Liver (tissue), 9 donors: ENCODE data around the gene ZDHHC11B. TPM values are rescaled to one million over a fixed set of nuclear protein-coding genes. Genes with fewer than 3 reads are reported as not detected.

ENCODE experiments used
- DNase-seq: peaks from one replicate; pipeline ENCODE4 v3.0.0-alpha.2; 2017; ENCODE audit warnings: low spot score
- H3K27ac ChIP-seq, 2 donors: one replicate each; pipeline ENCODE4 v1.7.0; 2013; ENCODE audit warnings: inconsistent platforms in 2 of 2, low read length in 2 of 2, control low read depth in 1 of 2, low read depth in 1 of 2, mild to moderate bottlenecking in 1 of 2
- H3K27me3 ChIP-seq, 4 donors: one replicate each; pipeline versions ENCODE4 v1.6.1 to v1.7.0; 2013; ENCODE audit warnings: low read length in 3 of 4, inconsistent platforms in 1 of 4, mild to moderate bottlenecking in 1 of 4, moderate library complexity in 1 of 4; ENCODE audit not compliant: control insufficient read depth in 4 of 4, insufficient read depth in 4 of 4
- H3K36me3 ChIP-seq, 4 donors: one replicate each; pipeline versions ENCODE4 v1.6.1 to v1.7.0; 2013; ENCODE audit warnings: low read length in 3 of 4, mild to moderate bottlenecking in 3 of 4, low read depth in 1 of 4, moderate library complexity in 1 of 4; ENCODE audit not compliant: control insufficient read depth in 4 of 4, insufficient read depth in 3 of 4
- H3K4me1 ChIP-seq, 4 donors: one replicate each; pipeline versions ENCODE4 v1.6.1 to v1.7.0; 2013; ENCODE audit warnings: low read length in 3 of 4, mild to moderate bottlenecking in 3 of 4, moderate library complexity in 1 of 4; ENCODE audit not compliant: control insufficient read depth in 4 of 4, insufficient read depth in 4 of 4
- H3K4me3 ChIP-seq, 3 donors: one replicate each; pipeline versions ENCODE4 v1.6.1 to v1.7.0; 2013; ENCODE audit warnings: low read length in 3 of 3, control low read depth in 1 of 3, low read depth in 1 of 3, mild to moderate bottlenecking in 1 of 3
- H3K9ac ChIP-seq, 2 donors: one replicate each; pipeline ENCODE4 v1.7.0; 2013; ENCODE audit warnings: low read length in 2 of 2, mild to moderate bottlenecking in 2 of 2, moderate library complexity in 2 of 2, control low read depth in 1 of 2, low read depth in 1 of 2
- H3K9me3 ChIP-seq, 4 donors: one replicate each; pipeline versions ENCODE4 v1.6.1 to v1.7.0; 2013; ENCODE audit warnings: low read length in 3 of 4; ENCODE audit not compliant: control insufficient read depth in 4 of 4
- ATF3 ChIP-seq: IDR thresholded peaks from 2 replicates; pipeline ENCODE4 v1.6.1; 2016; ENCODE audit warnings: antibody characterized with exemption
- CTCF ChIP-seq: fragments of 150-350 bp; IDR thresholded peaks from 2 replicates; pipeline ENCODE4 v1.5.1; 2017; ENCODE audit warnings: improper control_type of control experiment, low read depth, low read length; ENCODE audit not compliant: missing input control
- EGR1 ChIP-seq, 2 donors: IDR thresholded peaks; 2 replicates each; pipeline ENCODE4 v1.6.1; 2016 to 2018; ENCODE audit warnings: antibody characterized with exemption in 2 of 2, low read depth in 2 of 2
- FOXA1 ChIP-seq: IDR thresholded peaks from 2 replicates; pipeline ENCODE4 v1.6.1; 2016; ENCODE audit warnings: antibody characterized with exemption
- FOXA2 ChIP-seq: IDR thresholded peaks from 2 replicates; pipeline ENCODE4 v1.6.1; 2016; ENCODE audit warnings: antibody characterized with exemption
- GABPA ChIP-seq, 2 donors: IDR thresholded peaks in 1 of 2; conservative IDR thresholded peaks in 1 of 2; 2 replicates each; pipeline ENCODE4 v1.6.1; 2016; ENCODE audit warnings: antibody characterized with exemption in 2 of 2, mild to moderate bottlenecking in 1 of 2, moderate library complexity in 1 of 2
- HNF4A ChIP-seq, 2 donors: conservative IDR thresholded peaks; 2 replicates each; pipeline ENCODE4 v1.6.1; 2016; ENCODE audit warnings: antibody characterized with exemption in 2 of 2, mild to moderate bottlenecking in 2 of 2
- HNF4G ChIP-seq: IDR thresholded peaks from 2 replicates; pipeline ENCODE4 v1.6.1; 2016; ENCODE audit warnings: antibody characterized with exemption
- JUND ChIP-seq, 2 donors: IDR thresholded peaks; 2 replicates each; pipeline ENCODE4 v1.6.1; 2016; ENCODE audit warnings: antibody characterized with exemption in 2 of 2
- MAX ChIP-seq: IDR thresholded peaks from 2 replicates; pipeline ENCODE4 v1.6.1; 2016; ENCODE audit warnings: antibody characterized with exemption
- NR2F2 ChIP-seq: IDR thresholded peaks from 2 replicates; pipeline ENCODE4 v1.6.1; 2016; ENCODE audit warnings: antibody characterized with exemption
- RAD21 ChIP-seq, 2 donors: IDR thresholded peaks; 2 replicates each; pipeline ENCODE4 v1.6.1; 2016; ENCODE audit warnings: antibody characterized with exemption in 2 of 2, mild to moderate bottlenecking in 2 of 2
- REST ChIP-seq: IDR thresholded peaks from 2 replicates; pipeline ENCODE4 v1.6.1; 2016; ENCODE audit warnings: antibody characterized with exemption, mild to moderate bottlenecking
- RXRA ChIP-seq, 2 donors: IDR thresholded peaks; 2 replicates each; pipeline ENCODE4 v1.6.1; 2017 to 2018; ENCODE audit warnings: antibody characterized with exemption in 2 of 2, mild to moderate bottlenecking in 1 of 2
- SP1 ChIP-seq: IDR thresholded peaks from 2 replicates; pipeline ENCODE4 v1.6.1; 2018; ENCODE audit warnings: antibody characterized with exemption, mild to moderate bottlenecking
- TAF1 ChIP-seq: conservative IDR thresholded peaks from 2 replicates; pipeline ENCODE4 v1.6.1; 2016; ENCODE audit warnings: antibody characterized with exemption, mild to moderate bottlenecking
- YY1 ChIP-seq: IDR thresholded peaks from 2 replicates; pipeline ENCODE4 v1.6.1; 2016; ENCODE audit warnings: antibody characterized with exemption, mild to moderate bottlenecking
- ZBTB33 ChIP-seq: IDR thresholded peaks from 2 replicates; pipeline ENCODE4 v1.6.1; 2016; ENCODE audit warnings: antibody characterized with exemption
- WGBS: extraction: QIAGEN DNeasy Blood & Tissue Kit; methylation state at CpG from one replicate; pipeline ENCODE4 v1.1.7; 2013; 5-methylcytosine and 5-hydroxymethylcytosine counted together
- polyA plus RNA-seq, 2 donors: library from polyadenylated mRNA; stranded (reverse) in 1 of 2; unstranded in 1 of 2; fragments of 200-250 nt in 1 of 2; fragments of >200 nt in 1 of 2; fragmentation: Nextera tagmentation in 1 of 2; extraction: Ambion mirVana in 1 of 2; gene quantifications; one replicate each; pipeline versions ENCODE4 v1.2.1 to v1.2.3, GENCODE V29; 2013 to 2015
- total RNA-seq, 2 donors: library from RNA; depleted of rRNA; stranded (reverse); fragments of >200 nt; gene quantifications; one replicate each; pipeline ENCODE4 v1.2.3, GENCODE V29; 2014
- donor health status: healthy.
- donor health status: healthy.
- donor health status: healthy.
- donor health status: healthy.
- donor health status: healthy.

Gene ZDHHC11B
- total and polyA plus RNA-seq, 4 donors = 0.37 to 2.1 (median 0.62) TPM

- Histone ChIP-seq H3K9me3 (no peaks in the 10 kb centered on the region), H3K4me3 (no peak overlapping the region), H3K27ac (peak overlapping the region in 1 of 2 donors; percentile 25), H3K4me1 (peaks cover 0 to 19% (median 9%) of the 10 kb centered on the region in 4 donors), H3K36me3 (peaks cover 0 to 8% (median 5%) of the 10 kb centered on the region in 4 donors), H3K9ac (no peak overlapping the region), H3K27me3 (no peaks in the 10 kb centered on the region)
- DNase-seq = no peak
- no peak for TF ChIP-seq HNF4A (conservative IDR thresholded peaks at IDR 0.05)
- no peak for TF ChIP-seq REST
- no peak for TF ChIP-seq SP1
- no peak for TF ChIP-seq HNF4G
- no peak for TF ChIP-seq MAX
- no peak for TF ChIP-seq JUND (IDR thresholded peaks at IDR 0.05)
- no peak for TF ChIP-seq ZBTB33
- no peak for TF ChIP-seq CTCF
- no peak for TF ChIP-seq ATF3
- TF ChIP-seq RXRA (IDR thresholded peaks at IDR 0.05) = no peak
- no peak for TF ChIP-seq TAF1
- TF ChIP-seq NR2F2 = no peak
- TF ChIP-seq FOXA2 = no peak
- no peak for TF ChIP-seq YY1
- no peak for TF ChIP-seq FOXA1
- no peak for TF ChIP-seq EGR1 (IDR thresholded peaks at IDR 0.05; ENCODE audit: low read depth in 2 of 2)
- no peak for TF ChIP-seq RAD21 (IDR thresholded peaks at IDR 0.05)
- TF ChIP-seq GABPA (IDR thresholded peaks at IDR 0.05 in 1 of 2, conservative IDR thresholded peaks at IDR 0.05 in 1 of 2) = no peak
- 86% methylated on average over 38 of the region's 38 CpGs for WGBS
Observed at GRCh38 chr5:663436-664342, 120.8 kb downstream of the ZDHHC11B start.
